Measurements from ENCODE around the gene TMEM225B. TPM values are rescaled to one million over a fixed set of nuclear protein-coding genes. Genes with fewer than 3 reads are reported as not detected.

TMEM225B gene
- total RNA-seq, 1 experiment from 2014 or later, result 3.1 TPM

DNA sequence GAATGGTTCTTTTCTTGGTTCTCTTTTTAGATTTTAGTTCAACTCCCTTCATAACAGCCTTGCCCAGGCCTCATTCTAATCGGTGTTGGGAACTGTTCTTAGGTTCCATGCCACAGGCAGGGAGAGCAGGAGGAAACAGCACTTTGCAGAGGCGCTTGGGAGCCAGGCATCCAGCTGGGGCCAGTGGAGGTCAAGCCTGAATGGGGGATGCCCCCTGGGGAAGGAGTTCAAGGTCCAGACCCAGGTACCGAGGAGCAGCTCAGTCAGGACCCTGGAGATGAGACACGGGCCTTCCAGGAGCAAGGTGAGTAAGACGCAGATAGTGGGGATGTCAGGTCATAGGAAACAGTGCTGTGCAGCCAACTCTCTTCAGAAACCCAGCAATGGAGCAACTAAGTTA, 23.2 kb downstream of the TMEM225B start:
- POLR2A ChIA-PET, result no interaction called here

DNA sequence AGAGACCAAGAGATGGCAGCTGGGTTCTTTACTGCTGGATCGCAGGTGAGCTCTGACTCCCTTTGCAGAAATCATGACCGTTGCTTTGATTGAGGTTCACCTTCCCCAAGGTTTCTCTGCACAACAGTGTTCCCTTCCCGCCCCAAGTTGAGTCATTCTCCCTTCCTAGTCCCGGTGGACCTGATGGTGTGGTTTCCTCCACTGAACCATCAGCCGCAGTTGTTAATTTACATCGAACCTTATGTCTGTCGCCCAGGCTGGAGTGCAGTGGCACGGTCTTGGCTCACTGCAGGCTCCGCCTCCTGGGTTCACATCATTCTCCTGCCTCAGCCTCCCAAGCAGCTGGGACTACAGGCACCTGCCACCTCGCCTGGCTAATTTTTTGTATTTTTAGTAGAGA, 24.5 kb downstream of the TMEM225B start:
- intact Hi-C loops (cut with micrococcal nuclease), result no loop called here
- Histone ChIP-seq H3K27ac (ENCODE audit: low read depth, low read length) (no peak overlapping the region), H3K9me2 (ENCODE audit: insufficient read depth) (no peaks in the 10 kb centered on the region), H3K79me2 (ENCODE audit: insufficient read depth, low read length) (peaks cover 50% of the 10 kb centered on the region), H3K9me3 (ENCODE audit: control insufficient read depth in 1 of 2, insufficient read depth in 1 of 2, low read depth in 1 of 2, low read length in 2 of 2) (no peaks in the 10 kb centered on the region), H3K36me3 (ENCODE audit: control insufficient read depth in 1 of 2, insufficient read depth in 2 of 2, low read length in 2 of 2) (peaks cover 57 to 61% of the 10 kb centered on the region in 2 experiments; a peak in 3 of 4 replicates), H4K20me1 (ENCODE audit: insufficient read depth) (no peaks in the 10 kb centered on the region), H3K4me3 (replicated peaks in 1 of 2; ENCODE audit: low read depth in 1 of 2, low read length in 2 of 2) (no peak overlapping the region), H3K4me2 (ENCODE audit: low read length) (no peak overlapping the region), H2AFZ (ENCODE audit: low read depth, low read length, poor library complexity, severe bottlenecking) (no peak overlapping the region), H3K9ac (ENCODE audit: low read length) (no peak overlapping the region), H3K27me3 (ENCODE audit: insufficient read depth, low read length) (no peaks in the 10 kb centered on the region), H3K4me1 (ENCODE audit: control insufficient read depth in 1 of 2, insufficient read depth in 2 of 2, low read length in 2 of 2) (peaks cover 5 to 14% of the 10 kb centered on the region in 2 experiments)
- CTCF ChIA-PET, result no interaction called here
- POLR2A ChIA-PET, result no interaction called here
- no peak for DNase-seq (ENCODE audit: low read depth, low spot score)
- ATAC-seq, result no peak
- RAD21 ChIA-PET (ENCODE audit: low non-redundant PET in 1 of 2, low total read pairs in 2 of 2, uncharacterized antibody in 2 of 2, unreplicated experiment in 2 of 2), result no interaction called here
- TF ChIP-seq SIN3A (IDR thresholded peaks at IDR 0.05; ENCODE audit: low read depth), result no peak
- TF ChIP-seq RAD21 (IDR thresholded peaks at IDR 0.05; ENCODE audit: low read depth), result peak; percentile 15; the same call in 1 of the 2 replicates
- BruUV-seq (replicated peaks), result no TSS peak

More for the DNA sequence above, 23.2 kb downstream of the TMEM225B start:
- Histone ChIP-seq H3K27ac (ENCODE audit: low read depth, low read length) (no peak overlapping the region), H3K36me3 (ENCODE audit: control insufficient read depth in 1 of 2, insufficient read depth in 2 of 2, low read length in 2 of 2) (peaks cover 49 to 51% of the 10 kb centered on the region in 2 experiments; a peak in 3 of 4 replicates), H4K20me1 (ENCODE audit: insufficient read depth) (no peaks in the 10 kb centered on the region), H3K4me2 (ENCODE audit: low read length) (no peak overlapping the region), H3K4me3 (replicated peaks in 1 of 2; ENCODE audit: low read depth in 1 of 2, low read length in 2 of 2) (no peak overlapping the region), H3K9ac (ENCODE audit: low read length) (no peak overlapping the region), H3K4me1 (ENCODE audit: control insufficient read depth in 1 of 2, insufficient read depth in 2 of 2, low read length in 2 of 2) (peaks cover 6 to 19% of the 10 kb centered on the region in 2 experiments), H3K27me3 (ENCODE audit: insufficient read depth, low read length) (no peaks in the 10 kb centered on the region), H3K9me2 (ENCODE audit: insufficient read depth) (no peaks in the 10 kb centered on the region), H3K79me2 (ENCODE audit: insufficient read depth, low read length) (peaks cover 58% of the 10 kb centered on the region), H3K9me3 (ENCODE audit: control insufficient read depth in 1 of 2, insufficient read depth in 1 of 2, low read depth in 1 of 2, low read length in 2 of 2) (no peaks in the 10 kb centered on the region), H2AFZ (ENCODE audit: low read depth, low read length, poor library complexity, severe bottlenecking) (no peak overlapping the region)
- DNase-seq (ENCODE audit: low read depth, low spot score) (no peak), ATAC-seq (no peak)
- no TSS peak for BruUV-seq (replicated peaks)
- TF ChIP-seq ZFX (IDR thresholded peaks at IDR 0.05), result no peak
- ChIA-PET CTCF (no interaction called here), RAD21 (ENCODE audit: low non-redundant PET in 1 of 2, low total read pairs in 2 of 2, uncharacterized antibody in 2 of 2, unreplicated experiment in 2 of 2) (no interaction called here)
- intact Hi-C loops (cut with micrococcal nuclease), result no loop called here
